ENCODE results near the gene ZNF614.
A peak's percentile ranks its signal among the peaks of the same experiment; 100 is the strongest.
"Not testable (repeated sequence)": the region's sequence is repeated elsewhere in the genome, so short reads cannot be mapped to it uniquely, and the experiment has no call there.

Gene ZNF614

DNA sequence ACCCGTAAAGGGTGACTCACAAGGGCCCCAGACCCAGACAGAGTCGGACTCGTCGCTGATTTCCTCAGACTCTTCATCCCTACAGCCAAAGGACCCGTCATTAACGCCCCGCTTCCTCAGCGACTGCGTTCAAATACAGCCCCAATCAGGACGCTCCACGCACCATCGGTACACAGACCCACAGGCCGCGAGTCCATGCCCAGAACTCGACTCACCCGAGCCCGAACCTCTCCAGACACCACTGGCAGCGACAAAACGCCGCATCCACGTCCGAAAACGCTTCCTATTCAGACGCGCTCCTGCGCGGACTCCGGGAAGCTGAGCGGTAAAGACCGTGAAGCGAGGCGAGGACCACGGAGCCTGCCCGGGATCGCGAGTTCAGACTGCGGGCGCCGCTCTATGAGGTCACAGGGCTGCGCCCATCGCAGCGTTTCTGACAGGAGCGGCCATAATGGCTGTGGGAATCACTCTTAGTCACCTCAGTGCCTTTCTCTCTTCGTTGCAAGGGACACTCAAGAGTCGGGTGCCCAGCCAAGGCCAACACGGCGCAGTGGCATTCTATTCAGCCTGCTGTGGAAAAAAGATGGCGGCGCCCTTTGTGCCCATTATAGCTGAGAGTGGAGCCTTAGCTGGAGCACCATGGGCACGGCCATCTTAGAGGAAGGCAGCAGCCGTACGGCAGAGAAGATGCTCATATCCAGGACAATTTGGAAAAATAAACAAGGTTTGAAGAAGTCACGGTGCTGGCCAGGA lies at the start of gene ZNF614:
Gene ZNF614 (minus strand): TSS at position 353 of the 753 bp plus-strand sequence. CDS start 2,634 bp downstream, outside the sequence.
- peak; percentile 63 to 79 (median 76) for DNase-seq (ENCODE audit: low read depth in 3 of 3)

DNA sequence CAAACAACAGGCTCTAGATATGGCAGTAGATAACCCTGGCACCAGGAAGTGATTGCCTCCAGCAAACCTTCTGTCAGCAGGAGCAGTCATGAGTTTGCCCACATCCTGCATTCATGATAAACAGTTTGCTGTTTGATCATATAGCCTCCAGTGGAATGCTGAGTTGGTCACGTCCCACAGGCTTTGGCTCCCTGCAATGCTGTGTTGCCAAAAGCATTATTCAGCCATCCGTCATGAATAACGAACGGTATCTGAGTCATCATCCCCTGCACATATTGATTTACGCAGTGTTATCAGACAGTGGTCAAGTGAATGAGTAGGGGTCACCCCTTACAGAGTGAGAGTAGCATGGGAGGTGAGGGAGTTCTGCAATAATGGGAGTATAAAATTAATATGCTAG lies 42.3 kb upstream of the ZNF614 start:
- DNase-seq (ENCODE audit: low read depth in 3 of 3): no peak

DNA sequence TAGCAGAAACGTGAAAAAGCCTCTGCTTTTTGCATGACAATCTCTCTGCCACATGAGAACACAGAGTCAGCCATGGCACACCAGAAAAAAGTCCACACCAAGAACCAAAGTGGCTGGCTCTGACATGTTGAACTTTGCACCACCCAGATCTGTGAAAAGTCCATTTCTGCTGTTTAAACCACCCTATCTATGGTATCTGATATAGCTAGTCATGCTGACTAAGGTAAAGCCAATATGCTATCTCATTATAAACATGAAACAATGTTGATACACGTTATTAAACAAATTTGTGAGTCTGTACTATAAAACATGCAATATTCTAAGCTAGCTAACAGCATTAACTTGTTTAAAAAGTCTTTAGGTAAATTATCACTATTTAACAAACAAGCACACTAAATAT lies 41.5 kb upstream of the ZNF614 start:
- DNase-seq (ENCODE audit: low read depth in 3 of 3): no peak

DNA sequence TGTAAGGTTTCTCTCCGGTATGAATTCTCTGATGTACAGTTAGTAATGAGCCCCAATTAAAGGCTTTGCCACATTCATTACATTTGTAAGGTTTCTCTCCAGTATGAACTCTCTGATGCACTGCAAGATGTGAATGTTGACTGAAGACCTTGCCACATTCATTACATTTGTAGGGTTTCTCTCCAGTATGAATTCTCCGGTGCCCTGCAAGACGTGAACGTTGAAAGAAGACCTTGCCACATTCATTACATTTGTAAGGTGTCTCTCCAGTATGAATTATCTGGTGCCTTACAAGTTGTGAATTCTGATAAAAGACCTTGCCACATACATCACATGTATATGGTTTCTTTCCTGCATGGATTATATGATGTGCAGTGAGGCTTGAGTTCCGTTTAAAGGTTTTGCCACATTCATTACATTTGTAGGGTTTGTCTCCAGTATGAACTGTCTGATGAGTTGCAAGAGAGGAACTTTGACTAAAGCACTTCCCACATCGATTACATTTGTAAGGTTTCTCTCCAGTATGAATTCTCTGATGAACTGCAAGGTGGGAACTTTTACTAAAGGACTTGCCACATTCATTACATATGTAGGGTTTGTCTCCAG lies 38.2 kb upstream of the ZNF614 start:
- DNase-seq (ENCODE audit: low read depth in 3 of 3): no peak

DNA sequence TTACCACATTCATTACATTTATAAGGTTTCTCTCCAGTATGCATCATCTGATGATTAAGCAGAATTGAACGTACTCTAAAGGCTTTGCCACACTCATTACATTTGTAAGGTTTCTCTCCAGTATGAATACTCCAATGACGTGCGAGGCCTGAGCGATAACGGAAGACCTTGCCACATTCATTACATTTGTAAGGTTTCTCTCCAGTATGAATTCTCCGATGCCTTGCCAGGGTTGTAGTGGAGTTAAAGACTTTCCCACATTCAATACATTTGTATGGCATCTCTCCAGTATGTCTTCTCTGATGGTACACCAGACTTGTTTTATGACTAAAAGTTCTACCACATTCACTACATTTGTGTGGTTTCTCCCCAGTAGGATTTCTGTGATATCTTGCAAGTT lies 37.2 kb upstream of the ZNF614 start:
- DNase-seq (ENCODE audit: low read depth in 3 of 3): no peak

DNA sequence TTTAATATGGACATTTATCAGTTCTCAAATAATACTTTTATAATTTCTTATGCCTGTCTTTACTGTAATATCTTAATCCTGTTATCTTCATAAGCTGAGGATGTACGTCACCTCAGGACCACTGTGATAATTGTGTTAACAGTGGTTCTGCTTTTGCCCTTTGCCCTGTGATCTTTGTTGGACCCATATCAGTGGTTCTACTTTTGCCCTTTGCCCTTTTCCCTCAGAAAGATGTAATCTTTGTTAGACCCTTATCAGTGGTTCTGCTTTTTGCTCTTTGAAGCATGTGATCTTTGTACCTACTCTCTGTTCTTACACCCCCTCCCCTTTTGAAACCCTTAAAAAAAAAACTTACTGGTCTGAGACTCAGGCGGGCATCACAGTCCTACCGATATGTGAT lies 28.3 kb upstream of the ZNF614 start:
- not testable (repeated sequence) for DNase-seq (ENCODE audit: low read depth in 3 of 3)

DNA sequence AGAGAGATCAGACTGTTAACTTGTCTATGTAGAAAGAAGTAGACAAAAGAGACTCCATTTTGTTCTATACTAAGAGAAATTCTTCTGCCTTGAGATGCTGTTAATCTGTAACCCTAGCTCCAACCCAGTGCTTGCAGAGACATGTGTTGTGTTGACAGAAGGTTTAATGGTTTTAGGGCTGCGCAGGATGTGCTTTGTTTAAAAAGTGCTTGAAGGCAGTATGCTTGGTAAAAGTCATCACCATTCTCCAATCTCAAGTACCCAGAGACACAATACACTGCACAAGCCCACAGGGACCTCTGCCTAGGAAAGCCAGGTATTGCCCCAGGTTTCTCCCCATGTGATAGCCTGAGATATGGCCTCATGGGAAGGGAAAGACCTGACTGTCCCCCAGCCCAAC lies 23.6 kb upstream of the ZNF614 start:
- not testable (repeated sequence) for DNase-seq (ENCODE audit: low read depth in 3 of 3)

DNA sequence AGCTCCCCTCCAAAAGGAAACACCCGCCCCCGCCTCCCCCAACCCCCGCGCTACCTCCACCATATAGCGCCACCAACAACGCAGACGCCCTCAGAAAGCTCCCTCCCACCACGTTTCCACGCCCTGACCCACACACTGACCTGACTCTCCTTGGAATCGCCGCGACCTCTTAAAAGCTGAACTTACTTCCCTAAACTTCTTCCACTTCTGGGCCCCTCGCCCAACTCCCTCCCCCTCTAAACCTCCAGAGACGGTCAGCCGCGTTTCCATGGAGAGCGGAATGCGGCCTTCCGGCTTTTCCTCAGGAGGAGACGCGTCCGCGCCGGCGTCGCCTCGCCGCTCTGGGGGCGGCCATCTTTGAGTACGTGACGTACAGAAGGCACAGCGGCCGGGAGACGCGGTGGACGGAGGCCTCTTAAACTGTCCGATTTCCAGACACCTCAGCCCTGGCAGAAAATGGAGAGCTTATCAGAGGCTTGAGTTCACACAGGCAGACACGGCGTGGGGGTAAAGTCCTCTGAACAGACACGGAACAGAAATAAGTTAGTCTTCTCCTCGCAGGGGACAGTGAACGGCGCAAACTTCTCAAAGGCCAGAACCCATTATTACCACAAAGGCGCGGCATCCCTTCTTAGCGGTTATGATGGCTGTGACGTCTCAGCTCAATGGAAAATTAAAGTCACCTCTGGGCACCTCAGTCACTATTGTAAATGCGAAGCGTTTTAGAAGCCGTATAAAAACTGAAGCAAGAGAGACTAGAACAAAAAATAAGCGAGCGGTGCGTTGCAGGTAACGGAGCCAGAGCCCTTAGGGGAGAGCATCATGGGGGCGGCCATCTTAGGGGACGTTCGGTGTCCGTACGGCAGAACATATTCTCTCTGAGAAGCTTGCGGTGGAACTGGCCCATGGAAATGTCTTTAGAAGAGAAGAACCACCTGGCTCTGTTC lies 20.6 kb upstream of the ZNF614 start, which contains the start of gene ZNF432:
Gene ZNF432 (minus strand): TSS at position 284 of the 947 bp plus-strand sequence. CDS start 1,970 bp downstream, outside the sequence.
- peak; percentile 62 to 63 (median 62) for DNase-seq (ENCODE audit: low read depth in 3 of 3)

DNA sequence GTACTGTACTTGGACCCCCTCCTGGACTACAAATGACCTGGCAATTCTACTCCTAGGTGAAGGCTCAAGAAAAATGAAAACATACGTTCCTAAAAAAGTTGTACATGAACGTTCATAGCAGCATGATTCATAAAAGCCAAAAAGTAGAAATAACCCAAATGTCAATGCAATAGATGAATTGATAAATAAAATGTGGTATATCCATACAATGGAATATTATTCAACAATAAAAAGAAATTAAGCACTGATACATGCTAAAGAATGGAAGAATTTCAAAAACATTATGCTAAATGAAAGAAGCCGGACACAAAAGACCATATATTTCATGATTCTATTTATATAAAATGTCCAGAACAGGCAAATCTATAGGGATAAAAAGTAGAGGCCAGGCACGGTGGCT lies 11.0 kb upstream of the ZNF614 start:
- no peak for DNase-seq (ENCODE audit: low read depth in 3 of 3)

DNA sequence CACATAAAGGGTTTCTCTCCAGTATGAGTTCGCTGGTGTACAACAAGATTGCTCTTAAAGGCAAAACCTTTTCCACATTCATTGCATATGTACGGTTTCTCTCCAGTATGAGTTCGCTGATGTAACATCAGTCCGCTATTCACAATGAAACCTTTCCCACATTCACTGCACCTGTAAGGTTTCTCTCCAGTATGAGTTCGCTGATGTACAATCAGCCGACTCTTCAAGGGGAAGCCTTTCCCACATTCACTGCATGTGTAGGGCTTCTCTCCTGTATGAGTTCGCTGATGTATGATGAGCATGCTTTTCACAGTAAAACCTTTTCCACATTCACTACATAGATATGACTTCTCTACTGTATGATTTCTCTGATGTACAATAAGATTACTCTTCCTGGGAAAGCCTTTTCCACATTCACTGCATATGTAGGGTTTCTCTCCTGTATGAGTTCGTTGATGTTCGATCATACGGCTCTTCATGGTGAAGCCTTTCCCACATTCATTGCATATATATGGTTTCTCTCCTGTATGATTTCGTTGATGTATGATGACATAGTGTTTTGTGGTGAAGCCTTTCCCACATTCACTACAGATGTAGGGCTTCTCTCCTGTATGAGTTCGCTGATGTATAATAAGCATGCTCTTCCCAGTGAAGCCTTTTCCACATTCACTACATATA lies 6.0 kb upstream of the ZNF614 start:
- DNase-seq (ENCODE audit: low read depth in 3 of 3): no peak

DNA sequence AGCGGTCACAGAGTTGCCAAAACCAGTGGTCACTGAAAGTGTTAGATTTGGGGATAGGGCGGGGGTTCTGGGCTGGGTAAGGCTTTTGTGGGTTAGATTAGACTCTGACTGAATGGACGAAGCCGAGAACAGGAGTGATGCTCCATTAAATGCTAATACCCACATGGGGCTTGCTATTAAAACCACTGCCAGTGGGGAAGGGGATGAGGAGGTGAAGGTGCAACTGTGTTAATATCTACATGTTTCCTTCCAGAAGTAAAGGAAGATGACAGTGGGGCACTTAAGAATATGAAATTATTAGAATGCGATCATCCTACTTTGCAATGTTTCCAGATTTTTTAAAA lies 573 bp upstream of the ZNF614 start:
- DNase-seq (ENCODE audit: low read depth in 3 of 3): no peak

DNA sequence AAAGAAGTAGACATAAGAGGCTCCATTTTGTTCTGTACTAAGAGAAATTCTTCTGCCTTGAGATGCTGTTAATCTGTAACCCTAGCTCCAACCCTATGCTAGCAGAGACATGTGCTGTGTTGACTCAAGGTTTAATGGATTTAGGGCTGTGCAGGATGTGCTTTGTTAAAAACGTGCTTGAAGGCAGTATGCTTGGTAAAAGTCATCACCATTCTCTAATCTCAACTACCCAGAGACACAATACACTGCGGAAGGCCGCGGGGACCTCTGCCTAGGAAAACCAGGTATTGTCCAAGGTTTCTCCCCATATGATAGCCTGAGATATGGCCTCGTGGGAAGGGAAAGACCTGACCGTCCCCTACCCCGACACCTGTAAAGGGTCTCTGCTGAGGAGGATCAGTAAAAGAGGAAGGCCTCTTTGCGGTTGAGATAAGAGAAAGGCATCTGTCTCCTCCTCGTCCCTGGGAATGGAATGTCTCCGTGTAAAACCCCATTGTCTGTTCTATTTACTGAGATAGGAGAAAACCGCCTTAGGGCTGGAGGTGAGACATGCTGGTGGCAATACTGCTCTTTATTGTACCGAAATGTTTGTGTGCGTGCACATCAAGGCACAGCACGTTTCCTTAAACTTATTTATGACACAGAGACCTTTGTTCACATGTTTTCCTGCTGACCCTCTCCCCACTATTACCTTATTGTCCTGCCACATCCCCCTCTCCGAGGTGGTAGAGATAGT lies 1.8 kb downstream of the ZNF614 start:
- DNase-seq (ENCODE audit: low read depth in 3 of 3): not testable (repeated sequence)

DNA sequence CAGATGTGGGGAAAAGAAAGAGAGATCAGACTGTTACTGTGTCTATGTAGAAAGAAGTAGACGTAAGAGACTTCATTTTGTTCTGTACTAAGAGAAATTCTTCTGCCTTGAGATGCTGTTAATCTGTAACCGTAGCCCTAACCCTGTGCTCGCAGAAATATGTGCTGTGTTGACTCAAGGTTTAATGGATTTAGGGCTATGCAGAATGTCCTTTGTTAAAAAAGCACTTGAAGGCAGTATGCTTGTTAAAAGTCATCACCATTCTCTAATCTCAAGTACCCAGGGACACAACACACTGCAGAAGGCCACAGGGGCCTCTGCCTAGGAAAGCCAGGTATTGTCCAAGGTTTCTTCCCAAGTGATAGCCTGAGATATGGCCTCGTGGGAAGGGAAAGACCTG lies 3.7 kb downstream of the ZNF614 start:
- not testable (repeated sequence) for DNase-seq (ENCODE audit: low read depth in 3 of 3)

DNA sequence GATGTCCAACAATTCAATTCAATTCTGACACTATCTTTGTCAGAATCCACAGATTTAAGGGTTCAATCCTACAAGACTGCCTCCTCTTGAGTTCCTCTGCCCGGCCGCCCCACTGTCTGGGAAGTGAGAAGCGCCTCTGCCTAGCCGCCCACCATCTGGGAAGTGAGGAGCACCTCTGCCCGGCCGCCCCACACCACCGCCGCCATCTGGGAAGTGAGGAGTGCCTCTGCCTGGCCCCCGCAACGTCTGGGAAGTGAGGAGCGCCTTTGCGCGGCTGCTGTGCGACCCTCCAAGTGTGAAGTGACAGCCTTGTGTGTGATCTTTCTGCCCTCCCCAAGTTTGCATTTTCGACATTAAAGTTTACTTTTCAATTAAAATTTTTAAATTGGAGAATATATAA lies 6.0 kb downstream of the ZNF614 start:
- DNase-seq (ENCODE audit: low read depth in 3 of 3): no peak

DNA sequence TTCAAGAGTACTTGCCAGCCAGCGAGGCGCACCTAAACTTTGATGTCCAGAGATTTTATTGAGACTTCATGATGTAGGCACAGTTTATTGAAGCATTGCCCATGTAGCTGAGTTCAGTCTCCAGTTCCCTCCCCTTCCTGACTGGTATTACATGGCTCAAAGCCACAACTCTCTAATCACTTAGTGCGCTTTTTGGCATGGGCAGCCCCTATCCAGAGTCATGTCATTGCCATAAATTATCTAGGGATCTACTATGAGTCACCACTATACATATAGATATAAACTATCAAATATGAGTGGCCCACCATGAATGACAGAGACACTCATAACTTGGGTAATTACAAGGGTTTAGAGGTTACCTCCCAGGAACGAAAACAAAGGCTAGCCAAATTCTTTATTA lies 7.7 kb downstream of the ZNF614 start:
- DNase-seq (ENCODE audit: low read depth in 3 of 3): no peak

DNA sequence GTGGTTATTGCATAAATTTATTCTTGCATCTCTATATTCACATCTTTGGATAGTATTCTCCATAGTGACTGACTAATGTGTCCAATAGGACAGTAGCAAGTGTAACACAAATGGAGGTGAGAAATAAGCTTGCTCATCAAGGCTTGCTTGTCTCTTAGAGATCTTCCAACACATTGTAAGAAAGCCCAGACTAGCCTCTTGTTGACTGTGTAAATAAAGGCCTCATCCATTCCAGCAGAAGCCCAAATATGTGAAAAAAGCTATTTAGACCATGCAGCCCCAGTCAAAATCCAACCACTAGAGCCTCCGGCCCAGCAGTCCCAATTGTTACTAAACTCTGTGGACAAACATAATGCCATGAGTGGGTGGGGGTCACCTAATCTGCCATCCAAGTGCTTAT lies 17.5 kb downstream of the ZNF614 start:
- no peak for DNase-seq (ENCODE audit: low read depth in 3 of 3)

DNA sequence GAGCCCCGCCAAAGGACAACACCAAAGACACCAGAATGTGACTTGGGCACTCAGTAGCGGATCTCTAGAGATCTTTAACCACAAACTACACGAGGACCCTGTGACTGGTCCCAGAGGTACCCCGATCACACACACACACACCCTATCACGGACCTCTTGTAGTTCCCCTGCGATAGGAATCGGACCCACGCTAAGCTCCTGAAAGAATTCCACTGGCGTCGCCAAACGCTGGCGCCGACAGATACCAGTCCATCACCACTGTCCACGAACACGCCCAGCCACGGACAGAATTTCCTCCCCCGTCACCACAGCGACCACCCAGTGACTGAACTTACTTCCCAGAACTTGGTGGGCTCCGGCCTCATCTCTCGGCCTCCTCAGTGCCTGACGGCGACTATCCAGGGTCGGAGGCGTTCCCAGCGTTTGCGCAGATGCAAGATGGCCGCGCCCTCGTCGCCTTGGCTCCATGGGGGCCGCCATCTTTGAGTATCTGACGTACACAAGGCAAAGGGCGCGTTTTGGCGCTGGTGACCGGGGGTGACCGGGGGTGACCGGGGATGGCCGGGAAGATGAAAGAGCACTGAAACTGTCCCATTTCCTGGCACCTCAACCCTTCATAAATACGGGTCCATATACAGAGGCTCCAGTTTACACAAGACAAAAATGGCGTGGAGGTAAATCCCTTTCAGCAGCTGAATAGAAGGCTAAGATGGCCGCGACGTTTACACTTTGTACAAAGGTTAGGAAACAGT lies 20.2 kb downstream of the ZNF614 start, which contains the start of gene ZNF615:
Gene ZNF615 (minus strand): TSS at position 406 of the 752 bp plus-strand sequence. CDS start 4,500 bp downstream, outside the sequence.
- DNase-seq (ENCODE audit: low read depth in 3 of 3): peak; percentile 71 to 82 (median 75)

DNA sequence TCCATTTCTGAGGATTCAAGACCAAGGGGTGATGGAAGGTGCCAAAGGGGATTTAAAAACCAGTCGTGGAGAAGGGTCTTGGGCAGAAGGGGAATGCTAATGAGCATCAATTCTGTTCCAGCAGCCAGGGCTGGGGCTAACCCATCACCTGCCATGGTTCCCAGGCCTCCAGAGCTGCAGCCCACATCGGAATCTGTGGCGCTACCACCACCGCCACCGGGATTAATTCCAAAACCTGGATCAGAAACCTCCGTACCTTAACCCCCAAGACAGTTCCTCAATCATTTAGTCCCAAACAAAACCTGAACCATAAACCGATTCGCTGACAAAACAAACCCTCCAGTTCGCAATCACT lies 20.8 kb downstream of the ZNF614 start:
- DNase-seq (ENCODE audit: low read depth in 3 of 3): no peak

DNA sequence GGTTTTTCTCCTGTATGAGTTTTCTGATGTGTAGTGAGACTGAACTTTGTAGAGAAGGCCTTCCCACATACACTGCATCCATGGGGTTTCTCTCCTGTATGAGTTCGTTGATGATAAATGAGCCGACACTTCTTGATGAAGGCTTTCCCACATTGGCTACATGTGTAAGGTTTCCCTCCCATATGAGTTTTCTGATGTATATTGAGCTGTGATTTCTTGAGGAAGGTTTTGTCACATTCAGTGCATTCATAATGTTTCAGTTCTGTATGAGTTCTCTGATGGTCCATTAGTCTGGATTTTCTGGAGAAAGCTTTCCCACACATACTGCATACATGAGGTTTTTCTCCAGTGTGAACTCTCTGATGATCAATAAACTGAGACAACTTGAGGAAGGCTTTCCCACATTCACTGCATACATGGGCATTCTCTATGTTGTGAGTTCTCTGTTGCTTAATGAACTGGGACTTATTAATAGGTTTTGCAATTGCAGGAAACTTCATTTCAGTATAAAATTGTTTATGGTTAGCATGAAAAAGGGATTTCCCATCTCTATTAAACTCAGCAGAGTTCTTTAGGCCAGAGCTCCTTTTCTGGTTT lies 34.0 kb downstream of the ZNF614 start:
- DNase-seq (ENCODE audit: low read depth in 3 of 3): no peak

DNA sequence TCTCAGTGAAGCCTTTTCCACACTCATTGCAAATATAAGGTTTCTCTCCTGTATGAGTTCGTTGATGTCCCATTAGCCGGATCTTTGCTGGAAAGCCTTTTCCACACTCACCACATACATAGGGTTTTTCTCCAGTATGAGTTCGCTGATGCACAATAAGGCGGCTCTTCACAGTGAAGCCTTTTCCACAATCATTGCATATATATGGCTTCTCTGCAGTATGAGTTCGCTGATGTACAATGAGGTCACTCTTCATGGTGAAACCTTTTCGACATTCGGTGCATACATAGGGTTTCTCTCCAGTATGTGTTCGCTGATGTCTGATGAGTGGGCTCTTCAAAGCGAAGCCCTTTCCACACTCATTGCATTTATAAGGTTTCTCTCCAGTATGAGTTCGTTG lies 34.8 kb downstream of the ZNF614 start:
- DNase-seq (ENCODE audit: low read depth in 3 of 3): no peak

All from stimulated activated CD4-positive, alpha-beta T cell treated with anti-CD3 and anti-CD28 coated beads, TNF-alpha, amount 100 ng/mL, for 48 hours (primary cell).